ENCODE measurements around the gene ADCK1.

The ADCK1 gene

DNA sequence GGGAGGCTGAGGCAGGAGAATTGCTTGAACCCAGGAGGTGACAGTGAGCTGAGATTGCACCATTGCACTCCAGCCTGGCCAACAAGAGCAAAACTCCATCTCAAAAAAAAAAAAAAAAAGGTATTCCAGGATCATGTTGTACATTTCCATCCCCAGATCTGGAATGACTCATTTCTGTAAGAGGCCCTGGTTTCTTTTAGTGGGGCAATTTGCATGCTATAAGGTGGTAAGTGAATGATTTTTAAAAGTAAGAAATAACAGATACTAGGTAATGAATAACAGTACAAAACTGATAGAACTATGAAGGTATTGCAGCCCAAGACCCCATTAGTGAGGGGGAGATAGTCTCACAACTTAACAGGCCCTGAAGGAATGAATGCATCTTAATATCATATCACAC, 17.7 kb upstream of the ADCK1 start:
- H3K4me3 ChIP-seq (ENCODE audit: low read depth, low read length): no peak overlapping the region
- H3K36me3 ChIP-seq (ENCODE audit: control insufficient read depth in 2 of 2, insufficient read depth in 1 of 2, low read length in 2 of 2): no peaks in the 10 kb centered on the region
- ChIA-PET CTCF (no interaction called here), POLR2A (no interaction called here)
- no peaks in the 10 kb centered on the region for H3K9me3 ChIP-seq (ENCODE audit: control insufficient read depth, insufficient read depth, low read depth, low read length)
- TF ChIP-seq, protein P1, sequence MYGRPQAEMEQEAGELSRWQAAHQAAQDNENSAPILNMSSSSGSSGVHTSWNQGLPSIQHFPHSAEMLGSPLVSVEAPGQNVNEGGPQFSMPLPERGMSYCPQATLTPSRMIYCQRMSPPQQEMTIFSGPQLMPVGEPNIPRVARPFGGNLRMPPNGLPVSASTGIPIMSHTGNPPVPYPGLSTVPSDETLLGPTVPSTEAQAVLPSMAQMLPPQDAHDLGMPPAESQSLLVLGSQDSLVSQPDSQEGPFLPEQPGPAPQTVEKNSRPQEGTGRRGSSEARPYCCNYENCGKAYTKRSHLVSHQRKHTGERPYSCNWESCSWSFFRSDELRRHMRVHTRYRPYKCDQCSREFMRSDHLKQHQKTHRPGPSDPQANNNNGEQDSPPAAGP (tag by site-specific recombination; IDR thresholded peaks at IDR 0.05): no peak
- TF ChIP-seq ZNF558 (tag by site-specific recombination; IDR thresholded peaks at IDR 0.05) (no peak), KLF8 (tag by site-specific recombination; IDR thresholded peaks at IDR 0.05) (no peak), ZSCAN23 (tag by site-specific recombination; IDR thresholded peaks at IDR 0.05) (no peak), ZNF23 (tag by site-specific recombination; IDR thresholded peaks at IDR 0.05; ENCODE audit: borderline replicate concordance) (no peak), ZSCAN30 (tag by site-specific recombination; IDR thresholded peaks at IDR 0.05) (no peak), ZNF341 (tag by site-specific recombination; IDR thresholded peaks at IDR 0.05; ENCODE audit: low read depth) (no peak), ZNF146 (tag by site-specific recombination; IDR thresholded peaks at IDR 0.05) (no peak), SETDB1 (IDR thresholded peaks at IDR 0.05; ENCODE audit: insufficient read length, low read length) (no peak), ZNF785 (tag by site-specific recombination; IDR thresholded peaks at IDR 0.05) (no peak), ZNF529 (tag by site-specific recombination; IDR thresholded peaks at IDR 0.05; ENCODE audit: insufficient replicate concordance) (no peak), ZFP41 (tag by site-specific recombination; IDR thresholded peaks at IDR 0.05; ENCODE audit: borderline replicate concordance) (no peak)
- TF ChIP-seq, protein P2, sequence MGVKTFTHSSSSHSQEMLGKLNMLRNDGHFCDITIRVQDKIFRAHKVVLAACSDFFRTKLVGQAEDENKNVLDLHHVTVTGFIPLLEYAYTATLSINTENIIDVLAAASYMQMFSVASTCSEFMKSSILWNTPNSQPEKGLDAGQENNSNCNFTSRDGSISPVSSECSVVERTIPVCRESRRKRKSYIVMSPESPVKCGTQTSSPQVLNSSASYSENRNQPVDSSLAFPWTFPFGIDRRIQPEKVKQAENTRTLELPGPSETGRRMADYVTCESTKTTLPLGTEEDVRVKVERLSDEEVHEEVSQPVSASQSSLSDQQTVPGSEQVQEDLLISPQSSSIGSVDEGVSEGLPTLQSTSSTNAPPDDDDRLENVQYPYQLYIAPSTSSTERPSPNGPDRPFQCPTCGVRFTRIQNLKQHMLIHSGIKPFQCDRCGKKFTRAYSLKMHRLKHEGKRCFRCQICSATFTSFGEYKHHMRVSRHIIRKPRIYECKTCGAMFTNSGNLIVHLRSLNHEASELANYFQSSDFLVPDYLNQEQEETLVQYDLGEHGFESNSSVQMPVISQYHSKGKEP (tag by site-specific recombination; IDR thresholded peaks at IDR 0.05): no peak
- H3K4me1 ChIP-seq (ENCODE audit: control insufficient read depth, insufficient read depth, low read length): no peaks in the 10 kb centered on the region
- H3K27ac ChIP-seq (ENCODE audit: extremely low read depth, low read depth, low read length): no peak overlapping the region

DNA sequence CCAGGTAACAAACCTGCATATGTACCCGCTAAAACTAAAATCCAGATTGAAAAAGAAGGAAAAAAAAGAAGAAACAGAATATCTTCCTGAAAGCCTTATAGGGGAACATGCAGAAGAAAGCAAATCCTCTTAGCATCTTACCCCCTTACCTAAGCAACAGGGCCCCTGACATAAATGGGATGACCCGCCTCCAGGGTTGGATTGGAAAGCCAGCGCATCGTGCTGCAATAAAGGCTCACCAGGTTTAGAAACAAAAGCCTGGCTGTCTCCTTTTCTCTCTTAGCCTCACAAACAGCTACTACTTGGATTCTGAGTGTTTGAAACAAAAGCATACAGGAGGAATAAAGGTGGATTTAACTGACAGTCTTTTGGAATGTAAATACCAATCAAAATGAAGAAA, 13.8 kb upstream of the ADCK1 start:
- Histone ChIP-seq H3K36me3 (ENCODE audit: control insufficient read depth in 2 of 2, insufficient read depth in 1 of 2, low read length in 2 of 2) (no peaks in the 10 kb centered on the region), H3K9me3 (ENCODE audit: control insufficient read depth, insufficient read depth, low read depth, low read length) (no peaks in the 10 kb centered on the region), H3K27ac (ENCODE audit: extremely low read depth, low read depth, low read length) (no peak overlapping the region), H3K4me1 (ENCODE audit: control insufficient read depth, insufficient read depth, low read length) (no peaks in the 10 kb centered on the region), H3K4me3 (ENCODE audit: low read depth, low read length) (no peak overlapping the region)
- POLR2A ChIA-PET: no interaction called here
- no peak for TF ChIP-seq ZNF146 (tag by site-specific recombination; IDR thresholded peaks at IDR 0.05)
- no peak for TF ChIP-seq GLIS1 (tag by site-specific recombination; IDR thresholded peaks at IDR 0.05)
- TF ChIP-seq, protein P3, sequence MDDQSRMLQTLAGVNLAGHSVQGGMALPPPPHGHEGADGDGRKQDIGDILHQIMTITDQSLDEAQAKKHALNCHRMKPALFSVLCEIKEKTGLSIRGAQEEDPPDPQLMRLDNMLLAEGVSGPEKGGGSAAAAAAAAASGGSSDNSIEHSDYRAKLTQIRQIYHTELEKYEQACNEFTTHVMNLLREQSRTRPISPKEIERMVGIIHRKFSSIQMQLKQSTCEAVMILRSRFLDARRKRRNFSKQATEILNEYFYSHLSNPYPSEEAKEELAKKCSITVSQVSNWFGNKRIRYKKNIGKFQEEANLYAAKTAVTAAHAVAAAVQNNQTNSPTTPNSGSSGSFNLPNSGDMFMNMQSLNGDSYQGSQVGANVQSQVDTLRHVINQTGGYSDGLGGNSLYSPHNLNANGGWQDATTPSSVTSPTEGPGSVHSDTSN (CRISPR knock-in tag; IDR thresholded peaks at IDR 0.05): no peak
- no peak for TF ChIP-seq ZNF350 (tag by site-specific recombination; IDR thresholded peaks at IDR 0.05)
- TF ChIP-seq ZNF394 (tag by site-specific recombination; IDR thresholded peaks at IDR 0.05; ENCODE audit: borderline replicate concordance): no peak
- no peak for TF ChIP-seq ZNF175 (tag by site-specific recombination; IDR thresholded peaks at IDR 0.05)
- TF ChIP-seq ZNF785 (tag by site-specific recombination; IDR thresholded peaks at IDR 0.05): no peak
- TF ChIP-seq ZNF561 (tag by site-specific recombination; IDR thresholded peaks at IDR 0.05; ENCODE audit: borderline replicate concordance): no peak
- TF ChIP-seq, protein P4, sequence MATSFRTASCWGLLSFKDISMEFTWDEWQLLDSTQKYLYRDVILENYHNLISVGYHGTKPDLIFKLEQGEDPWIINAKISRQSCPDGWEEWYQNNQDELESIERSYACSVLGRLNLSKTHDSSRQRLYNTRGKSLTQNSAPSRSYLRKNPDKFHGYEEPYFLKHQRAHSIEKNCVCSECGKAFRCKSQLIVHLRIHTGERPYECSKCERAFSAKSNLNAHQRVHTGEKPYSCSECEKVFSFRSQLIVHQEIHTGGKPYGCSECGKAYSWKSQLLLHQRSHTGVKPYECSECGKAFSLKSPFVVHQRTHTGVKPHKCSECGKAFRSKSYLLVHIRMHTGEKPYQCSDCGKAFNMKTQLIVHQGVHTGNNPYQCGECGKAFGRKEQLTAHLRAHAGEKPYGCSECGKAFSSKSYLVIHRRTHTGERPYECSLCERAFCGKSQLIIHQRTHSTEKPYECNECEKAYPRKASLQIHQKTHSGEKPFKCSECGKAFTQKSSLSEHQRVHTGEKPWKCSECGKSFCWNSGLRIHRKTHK (tag by site-specific recombination; IDR thresholded peaks at IDR 0.05): no peak
- no peak for TF ChIP-seq ZNF37A (tag by site-specific recombination; IDR thresholded peaks at IDR 0.05)
- no peak for TF ChIP-seq ZNF202 (tag by site-specific recombination; IDR thresholded peaks at IDR 0.05; ENCODE audit: borderline replicate concordance)
- no peak for TF ChIP-seq SCRT2 (tag by site-specific recombination; IDR thresholded peaks at IDR 0.05)
- TF ChIP-seq ZFHX2 (tag by site-specific recombination; conservative IDR thresholded peaks at IDR 0.05): no peak
- TF ChIP-seq ZXDB (tag by site-specific recombination; IDR thresholded peaks at IDR 0.05): no peak
- no peak for TF ChIP-seq HOXC10 (CRISPR knock-in tag; IDR thresholded peaks at IDR 0.05)
- no peak for TF ChIP-seq ZNF776 (tag by site-specific recombination; IDR thresholded peaks at IDR 0.05; ENCODE audit: borderline replicate concordance)
- no peak for TF ChIP-seq ZNF610 (tag by site-specific recombination; IDR thresholded peaks at IDR 0.05; ENCODE audit: borderline replicate concordance)
- CTCF ChIA-PET: no interaction called here

Data from HEK293 (cell line).